Measurements from ENCODE around the gene RAI1. TPM values are rescaled to one million over a fixed set of nuclear protein-coding genes. Genes with fewer than 3 reads are reported as not detected.

The RAI1 gene
- total RNA-seq, 1 donor from 2014 or later = 31.2 TPM

DNA sequence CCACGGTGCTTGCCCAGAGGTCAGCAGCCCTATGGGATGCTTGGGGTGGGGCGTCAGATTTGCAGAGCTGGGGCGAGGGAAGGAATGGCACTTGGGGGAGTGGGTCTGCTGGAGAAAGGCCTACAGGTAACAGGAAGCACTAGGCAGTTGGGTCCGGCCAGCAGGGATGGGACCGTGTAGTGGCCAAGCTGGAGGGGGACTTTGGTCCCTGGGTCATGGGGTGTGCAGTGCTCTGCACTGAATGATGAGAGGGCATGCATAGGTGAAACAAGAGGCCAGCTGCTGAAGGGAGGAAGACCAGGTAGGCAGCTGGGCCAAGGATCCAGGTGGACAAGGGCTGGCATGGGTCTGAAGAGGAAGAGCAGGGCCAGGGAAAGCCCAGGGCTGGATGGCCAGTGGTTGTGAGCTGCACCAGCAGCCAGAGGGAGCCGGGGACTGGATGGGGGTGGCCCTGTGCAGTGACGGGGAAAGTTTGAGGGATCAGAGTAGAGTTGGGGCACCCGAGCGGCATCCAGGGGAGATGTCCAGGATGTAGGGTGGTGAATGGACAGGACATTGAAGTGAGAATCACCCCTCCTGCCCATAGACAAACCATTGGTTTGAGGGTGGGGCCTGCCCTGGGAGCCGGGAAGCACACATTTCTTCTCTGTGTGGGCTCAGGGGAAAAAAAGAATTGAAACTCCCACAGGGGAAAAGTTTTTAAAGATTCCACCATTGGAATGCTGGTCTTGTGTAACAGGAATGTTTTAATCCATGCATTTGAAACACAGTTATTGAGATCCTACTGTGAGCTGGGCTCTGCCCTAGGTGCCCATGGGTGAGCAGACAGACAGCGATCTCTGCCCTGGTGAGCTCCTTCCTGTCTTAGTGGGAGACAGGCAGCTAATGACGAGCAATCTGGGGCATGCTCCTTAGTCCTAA lies 25.1 kb downstream of the RAI1 start:
- no peak for TF ChIP-seq CTCF (IDR thresholded peaks at IDR 0.05)
- H3K9me3 Mint-ChIP-seq = no peaks in the 10 kb centered on the region
- ATAC-seq (ENCODE audit: low read depth) (no peak), DNase-seq (no peak)
- H3K27ac Mint-ChIP-seq = no peak overlapping the region
- H3K27me3 Mint-ChIP-seq = no peaks in the 10 kb centered on the region
- POLR2A ChIA-PET = interaction anchor here (0.7 kb wide), 1 partner anchor 31 kb away, joined by 6 read pairs; no protein-coding TSS in a partner anchor
- no peak overlapping the region for H3K4me3 Mint-ChIP-seq
- H3K4me1 Mint-ChIP-seq = peaks cover 5% of the 10 kb centered on the region
- intact Hi-C loops (cut with micrococcal nuclease) = no loop called here
- peaks cover 5% of the 10 kb centered on the region for H3K36me3 Mint-ChIP-seq (ENCODE audit: low read depth)
- CTCF ChIA-PET = no interaction called here

- ATAC-seq (ENCODE audit: low read depth) (no peak), DNase-seq (no peak)
- no peaks in the 10 kb centered on the region for H3K27me3 Mint-ChIP-seq
- intact Hi-C loops (cut with micrococcal nuclease) = no loop called here
- H3K4me3 Mint-ChIP-seq = no peak overlapping the region
- no peaks in the 10 kb centered on the region for H3K9me3 Mint-ChIP-seq
- POLR2A ChIA-PET = no interaction called here
- CTCF ChIA-PET = no interaction called here
- H3K27ac Mint-ChIP-seq = no peak overlapping the region
- H3K4me1 Mint-ChIP-seq = peaks cover 15% of the 10 kb centered on the region
- H3K36me3 Mint-ChIP-seq (ENCODE audit: low read depth) = peaks cover 5% of the 10 kb centered on the region
- TF ChIP-seq CTCF (IDR thresholded peaks at IDR 0.05) = no peak
These were observed 27.0 kb downstream of the RAI1 start for GRCh38 chr17:17708295-17708694.

GRCh38 chr17:17708816-17709215 lies 27.6 kb downstream of the RAI1 start:
- Mint-ChIP-seq H3K9me3 (no peaks in the 10 kb centered on the region), H3K4me1 (peaks cover 18% of the 10 kb centered on the region), H3K27ac (no peak overlapping the region), H3K36me3 (ENCODE audit: low read depth) (peaks cover 5% of the 10 kb centered on the region), H3K27me3 (no peaks in the 10 kb centered on the region), H3K4me3 (no peak overlapping the region)
- ATAC-seq (ENCODE audit: low read depth) (no peak), DNase-seq (no peak)
- intact Hi-C loops (cut with micrococcal nuclease) = no loop called here
- ChIA-PET POLR2A (no interaction called here), CTCF (no interaction called here)
- no peak for TF ChIP-seq CTCF (IDR thresholded peaks at IDR 0.05)

DNA sequence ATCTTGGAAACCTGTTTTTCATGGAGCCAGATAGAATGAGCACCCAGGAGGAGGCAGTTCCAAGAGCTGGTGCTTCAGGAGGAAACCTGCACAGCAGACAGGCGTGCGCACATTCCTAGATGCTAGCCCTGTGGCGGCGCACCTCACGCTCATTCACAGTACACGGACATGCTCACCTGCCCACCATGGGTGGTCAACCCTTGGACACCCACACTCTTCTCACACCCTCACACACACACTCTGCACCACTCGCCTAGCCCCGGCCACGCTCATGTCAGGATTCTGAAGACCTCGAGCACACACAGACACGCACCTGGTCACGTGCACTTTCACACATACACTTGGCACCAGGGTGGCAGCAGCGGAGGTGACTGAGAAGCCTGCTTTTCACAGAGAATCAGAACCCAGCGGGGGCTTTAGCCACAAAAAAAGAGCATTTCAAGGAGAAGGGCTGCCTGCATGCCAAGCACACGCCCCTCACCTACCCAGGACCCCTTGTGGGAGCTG lies 28.6 kb downstream of the RAI1 start:
- H3K27ac Mint-ChIP-seq = no peak overlapping the region
- TF ChIP-seq CTCF (IDR thresholded peaks at IDR 0.05) = no peak

DNA sequence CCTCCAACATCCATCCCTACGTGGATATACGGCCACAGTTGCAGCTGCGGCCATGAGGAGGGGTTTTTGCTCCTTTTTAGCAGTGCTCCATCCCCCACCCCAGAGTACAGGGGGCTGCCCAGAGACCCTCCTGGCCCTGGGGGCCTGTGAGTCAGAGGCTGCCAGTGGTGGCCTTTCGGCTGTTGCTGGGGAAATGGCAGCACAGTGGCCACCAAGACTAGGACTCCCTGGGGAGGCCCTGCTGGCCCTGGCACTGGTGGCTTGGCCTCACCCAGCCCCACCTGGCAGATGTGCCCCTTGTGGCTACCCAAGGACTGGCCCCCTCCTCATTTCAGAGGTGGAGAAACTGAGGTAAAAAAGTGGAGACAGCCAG lies 29.1 kb downstream of the RAI1 start:
- no peaks in the 10 kb centered on the region for H3K27me3 Mint-ChIP-seq
- H3K9me3 Mint-ChIP-seq = no peaks in the 10 kb centered on the region
- ATAC-seq (ENCODE audit: low read depth) (no peak), DNase-seq (no peak)
- H3K4me1 Mint-ChIP-seq = peaks cover 26% of the 10 kb centered on the region
- peaks cover 3% of the 10 kb centered on the region for H3K36me3 Mint-ChIP-seq (ENCODE audit: low read depth)
- no peak for TF ChIP-seq CTCF (IDR thresholded peaks at IDR 0.05)
- intact Hi-C loops (cut with micrococcal nuclease) = no loop called here
- no peak overlapping the region for H3K27ac Mint-ChIP-seq
- CTCF ChIA-PET = no interaction called here
- H3K4me3 Mint-ChIP-seq = no peak overlapping the region
- POLR2A ChIA-PET = no interaction called here

More for the DNA sequence above, 28.6 kb downstream of the RAI1 start:
- CTCF ChIA-PET = no interaction called here
- Mint-ChIP-seq H3K27me3 (no peaks in the 10 kb centered on the region), H3K9me3 (no peaks in the 10 kb centered on the region), H3K4me3 (no peak overlapping the region), H3K36me3 (ENCODE audit: low read depth) (peaks cover 5% of the 10 kb centered on the region), H3K4me1 (peaks cover 25% of the 10 kb centered on the region)
- no peak for DNase-seq
- ATAC-seq (ENCODE audit: low read depth) = no peak
- POLR2A ChIA-PET = no interaction called here
- intact Hi-C loops (cut with micrococcal nuclease) = no loop called here
